ENCODE measurements around the gene DAPK1.

GRCh38 chr9:87590996-87591395 is 93.3 kb downstream of the DAPK1 start:
- TF ChIP-seq REST (IDR thresholded peaks at IDR 0.05; ENCODE audit: borderline replicate concordance) (no peak), CTCF (IDR thresholded peaks at IDR 0.05; ENCODE audit: poor library complexity, severe bottlenecking) (no peak), EZH2 (IDR thresholded peaks at IDR 0.05; ENCODE audit: borderline replicate concordance, insufficient read depth, low read length, poor library complexity, severe bottlenecking) (no peak), SMC3 (conservative IDR thresholded peaks at IDR 0.05; ENCODE audit: poor library complexity) (no peak), TAF1 (IDR thresholded peaks at IDR 0.05; ENCODE audit: low read depth) (no peak), RAD21 (conservative IDR thresholded peaks at IDR 0.05) (no peak), POLR2AphosphoS5 (IDR thresholded peaks at IDR 0.05) (no peak), EP300 (conservative IDR thresholded peaks at IDR 0.05; ENCODE audit: poor library complexity, severe bottlenecking) (no peak)
